H1 (cell line): ENCODE data around the gene CMSS1. TPM values are rescaled to one million over a fixed set of nuclear protein-coding genes. Genes with fewer than 3 reads are reported as not detected.

Experiments used
- CTCF ChIA-PET: fragments of 300-600 bp; sonication (Branson Sonifier 250); formaldehyde crosslinking; loops from one replicate; lab custom pipeline; 2021; ENCODE audit not compliant: partially characterized antibody; lab: Charles Lee
- POLR2A ChIA-PET: fragments of 300-600 bp; sonication (Branson Sonifier 250); formaldehyde crosslinking; loops from one replicate; lab custom pipeline; 2021; ENCODE audit warnings: inconsistent platforms; ENCODE audit not compliant: partially characterized antibody; lab: Charles Lee
- DNase-seq, 2 experiments: peaks; one replicate each; pipeline versions ENCODE4 v3.0.0 to v3.0.0-alpha.2; 2010 to 2022; ENCODE audit warnings: low spot score in 2 of 2, low read depth in 1 of 2, mixed read lengths in 1 of 2
- FAIRE-seq: peaks from 2 replicates; lab custom pipeline; 2011; peaks lifted over from hg19 to GRCh38; lab: Jason Lieb, UNC
- H2AFZ ChIP-seq: 2 replicates; pipeline ENCODE4 v1.8.1; 2012; ENCODE audit warnings: low read length, inconsistent platforms
- H2AK5ac ChIP-seq: 2 replicates; pipeline ENCODE4 v1.6.1; 2013; ENCODE audit warnings: low read depth, low read length
- H2BK120ac ChIP-seq: replicated peaks from 2 replicates; pipeline ENCODE3; 2013; ENCODE audit warnings: low read depth, low read length, inconsistent platforms
- H2BK12ac ChIP-seq: 2 replicates; pipeline ENCODE4 v1.6.1; 2013; ENCODE audit warnings: low read depth, low read length
- H2BK15ac ChIP-seq: 2 replicates; pipeline ENCODE4 v1.6.1; 2013; ENCODE audit warnings: low read length
- H2BK20ac ChIP-seq: 2 replicates; pipeline ENCODE4 v1.6.1; 2013; ENCODE audit warnings: low read length
- H2BK5ac ChIP-seq: 2 replicates; pipeline ENCODE4 v1.6.1; 2013; ENCODE audit warnings: low read depth, low read length
- H3K14ac ChIP-seq: 2 replicates; pipeline ENCODE4 v1.6.1; 2013; ENCODE audit warnings: inconsistent platforms; ENCODE audit not compliant: insufficient read length
- H3K18ac ChIP-seq: 2 replicates; pipeline ENCODE4 v1.6.1; 2013; ENCODE audit warnings: low read length; ENCODE audit errors: extremely low read depth
- H3K23ac ChIP-seq: 2 replicates; pipeline ENCODE4 v1.6.1; 2013; ENCODE audit warnings: inconsistent platforms; ENCODE audit not compliant: insufficient read length
- H3K23me2 ChIP-seq: 2 replicates; pipeline ENCODE4 v1.6.1; 2013; ENCODE audit warnings: low read depth, low read length
- H3K27ac ChIP-seq: 2 replicates; pipeline ENCODE4 v1.6.1; 2011; ENCODE audit warnings: low read depth, low read length, inconsistent platforms
- H3K27me3 ChIP-seq, 4 experiments: replicated peaks in 1 of 4; 1 replicate in 1 of 4; 2 replicates in 3 of 4; pipeline versions ENCODE4 v1.6.1 to v1.8.1; 2011 to 2013; ENCODE audit warnings: low read length in 3 of 4, mild to moderate bottlenecking in 3 of 4, inconsistent platforms in 2 of 4, mixed read lengths in 2 of 4, moderate library complexity in 1 of 4; ENCODE audit not compliant: control insufficient read depth in 3 of 4, insufficient read depth in 3 of 4; ENCODE audit errors: extremely low read depth in 1 of 4
- H3K36me3 ChIP-seq, 4 experiments: 2 replicates each; pipeline versions ENCODE4 v1.6.1 to v1.8.1; 2011 to 2013; ENCODE audit warnings: mild to moderate bottlenecking in 4 of 4, low read length in 3 of 4, moderate library complexity in 2 of 4, control low read depth in 1 of 4, inconsistent platforms in 1 of 4; ENCODE audit not compliant: insufficient read depth in 4 of 4, control insufficient read depth in 2 of 4
- H3K4ac ChIP-seq: replicated peaks from 2 replicates; pipeline ENCODE3; 2013; ENCODE audit warnings: low read length, low read depth, mixed read lengths, inconsistent platforms; ENCODE audit not compliant: insufficient read length
- H3K4me1 ChIP-seq, 4 experiments: replicated peaks in 1 of 4; 1 replicate in 1 of 4; 2 replicates in 3 of 4; pipeline versions ENCODE4 v1.6.1 to v1.8.1; 2011 to 2013; ENCODE audit warnings: low read length in 3 of 4, inconsistent platforms in 2 of 4, mixed read lengths in 1 of 4; ENCODE audit not compliant: insufficient read depth in 4 of 4, control insufficient read depth in 3 of 4
- H3K4me2 ChIP-seq, 2 experiments: 2 replicates each; pipeline versions ENCODE4 v1.6.1 to v1.8.1; 2011 to 2013; ENCODE audit warnings: low read depth in 2 of 2, low read length in 2 of 2, control low read depth in 1 of 2, inconsistent platforms in 1 of 2, mild to moderate bottlenecking in 1 of 2; ENCODE audit not compliant: insufficient read depth in 1 of 2
- H3K4me3 ChIP-seq, 4 experiments: fragments of 200-600, 300-600 bp in 1 of 4; sonication (generic), shearing (Covaris generic), sonication (Bioruptor Twin) in 1 of 4; 2 replicates each; pipeline versions ENCODE4 v1.5.1 to v1.8.1; 2011 to 2016; ENCODE audit warnings: low read length in 4 of 4, low read depth in 3 of 4, control low read depth in 2 of 4, inconsistent platforms in 2 of 4, mild to moderate bottlenecking in 2 of 4, mixed read lengths in 1 of 4, moderate library complexity in 1 of 4; ENCODE audit not compliant: insufficient read depth in 2 of 4; ENCODE audit errors: extremely low read depth in 1 of 4
- H3K56ac ChIP-seq: replicated peaks from 2 replicates; pipeline ENCODE3; 2013; ENCODE audit warnings: low read depth, mild to moderate bottlenecking, mixed read lengths, low read length, inconsistent platforms; ENCODE audit not compliant: insufficient read length
- H3K79me1 ChIP-seq: 2 replicates; pipeline ENCODE4 v1.6.1; 2013; ENCODE audit warnings: low read depth, low read length, control low read depth
- H3K79me2 ChIP-seq, 2 experiments: 2 replicates each; pipeline versions ENCODE4 v1.6.1 to v1.8.1; 2012 to 2013; ENCODE audit warnings: low read length in 2 of 2, mild to moderate bottlenecking in 2 of 2, inconsistent platforms in 1 of 2; ENCODE audit not compliant: insufficient read depth in 2 of 2, control insufficient read depth in 1 of 2
- H3K9ac ChIP-seq, 4 experiments: replicated peaks in 1 of 4; 1 replicate in 1 of 4; 2 replicates in 3 of 4; pipeline versions ENCODE4 v1.6.1 to v1.8.1; 2011 to 2013; ENCODE audit warnings: low read depth in 3 of 4, low read length in 3 of 4, control low read depth in 2 of 4, mild to moderate bottlenecking in 2 of 4, moderate library complexity in 2 of 4, inconsistent platforms in 1 of 4; ENCODE audit errors: extremely low read depth in 1 of 4
- H3K9me3 ChIP-seq, 2 experiments: 2 replicates each; pipeline versions ENCODE4 v1.6.1 to v1.8.1; 2012 to 2013; ENCODE audit warnings: mild to moderate bottlenecking in 2 of 2, moderate library complexity in 2 of 2, control low read depth in 1 of 2, inconsistent platforms in 1 of 2, low read depth in 1 of 2, low read length in 1 of 2, mixed read lengths in 1 of 2; ENCODE audit not compliant: insufficient read depth in 2 of 2
- H4K20me1 ChIP-seq, 2 experiments: replicated peaks in 1 of 2; 2 replicates each; pipeline versions ENCODE3 to v1.8.1; 2011 to 2013; ENCODE audit warnings: inconsistent platforms in 2 of 2, low read length in 2 of 2, mild to moderate bottlenecking in 1 of 2; ENCODE audit not compliant: insufficient read depth in 2 of 2, control insufficient read depth in 1 of 2
- H4K5ac ChIP-seq: 2 replicates; pipeline ENCODE4 v1.6.1; 2013; ENCODE audit warnings: low read length, low read depth, mixed read lengths, inconsistent platforms; ENCODE audit not compliant: insufficient read length
- H4K8ac ChIP-seq: 2 replicates; pipeline ENCODE4 v1.8.0; 2013; ENCODE audit warnings: mild to moderate bottlenecking, moderate library complexity, low read length, inconsistent platforms; ENCODE audit not compliant: insufficient read depth; ENCODE audit errors: extremely low read depth
- H4K91ac ChIP-seq: replicated peaks from 2 replicates; pipeline ENCODE3; 2013; ENCODE audit warnings: low read length, mixed read lengths, inconsistent platforms; ENCODE audit not compliant: insufficient read length
- BACH1 ChIP-seq: IDR thresholded peaks from 2 replicates; pipeline ENCODE4 v1.6.1; 2012; ENCODE audit warnings: low read length, improper control_type of control experiment
- CBX8 ChIP-seq: fragments of 300-800, 300-1000 bp; sonication (generic); IDR thresholded peaks from 2 replicates; pipeline ENCODE4 v1.7.1; 2016; ENCODE audit warnings: low read depth, low read length, borderline replicate concordance
- CHD2 ChIP-seq: IDR thresholded peaks from 2 replicates; pipeline ENCODE4 v1.6.1; 2012; ENCODE audit warnings: low read length, improper control_type of control experiment
- CREB1 ChIP-seq: IDR thresholded peaks from 2 replicates; pipeline ENCODE4 v1.6.1; 2012; ENCODE audit warnings: inconsistent platforms
- EZH2 ChIP-seq: fragments of 200-600 bp; sonication (generic); IDR thresholded peaks from 2 replicates; pipeline ENCODE4 v1.7.1; 2012; ENCODE audit warnings: low read depth, mild to moderate bottlenecking, moderate library complexity, low read length, inconsistent platforms; ENCODE audit not compliant: severe bottlenecking
- GABPA ChIP-seq: IDR thresholded peaks from 2 replicates; pipeline ENCODE4 v1.6.1; 2011; ENCODE audit warnings: mild to moderate bottlenecking, low read length, moderate library complexity, borderline replicate concordance; ENCODE audit not compliant: insufficient read depth
- GTF2F1 ChIP-seq: IDR thresholded peaks from 2 replicates; pipeline ENCODE4 v1.6.1; 2012; ENCODE audit warnings: low read depth, low read length, improper control_type of control experiment, borderline replicate concordance
- MAFK ChIP-seq: IDR thresholded peaks from 2 replicates; pipeline ENCODE4 v1.6.1; 2012; ENCODE audit warnings: low read depth, mild to moderate bottlenecking, improper control_type of control experiment, low read length
- NANOG ChIP-seq: IDR thresholded peaks from 2 replicates; pipeline ENCODE4 v1.6.1; 2011; ENCODE audit warnings: low read length, low read depth, mild to moderate bottlenecking, inconsistent platforms; ENCODE audit not compliant: insufficient read depth, poor library complexity, severe bottlenecking
- PHF8 ChIP-seq: fragments of 200-600 bp; sonication (generic); conservative IDR thresholded peaks from 2 replicates; pipeline ENCODE4 v1.7.1; 2012; ENCODE audit warnings: low read depth, mild to moderate bottlenecking, inconsistent platforms, low read length, moderate library complexity
- POLR2AphosphoS5 ChIP-seq: IDR thresholded peaks from 2 replicates; pipeline ENCODE4 v1.6.1; 2011; ENCODE audit warnings: low read depth, low read length
- TAF1 ChIP-seq: IDR thresholded peaks from 2 replicates; pipeline ENCODE4 v1.6.1; 2011; ENCODE audit warnings: mild to moderate bottlenecking, low read depth, low read length
- TCF12 ChIP-seq: IDR thresholded peaks from 2 replicates; pipeline ENCODE4 v1.6.1; 2011; ENCODE audit warnings: low read depth, mild to moderate bottlenecking, low read length
- WGBS, 2 experiments: shearing (Covaris generic) in 1 of 2; methylation state at CpG; one replicate each; pipeline versions ENCODE4 v1.1.6 to v1.1.7; 2013 to 2015; ENCODE audit warnings: low lambda C conversion rate in 2 of 2, mixed read lengths in 2 of 2, inconsistent platforms in 1 of 2, low coverage in 1 of 2, missing lambda C conversion rate in 1 of 2; ENCODE audit not compliant: insufficient replicate concordance in 2 of 2, insufficient coverage in 1 of 2, insufficient read length in 1 of 2; ENCODE audit errors: extremely low coverage in 1 of 2, missing lambda C conversion rate in 1 of 2; 5-methylcytosine and 5-hydroxymethylcytosine counted together
- polyA plus RNA-seq, 7 experiments: library from polyadenylated mRNA; depleted of rRNA in 3 of 7; stranded (reverse) in 5 of 7; unstranded in 2 of 7; fragments of >200 nt in 5 of 7; fragments of 200-250 nt in 2 of 7; gene quantifications; 1 replicate in 5 of 7; 2 replicates in 1 of 7; 4 replicates in 1 of 7; pipeline versions ENCODE4 v1.2.1 to v1.2.3, GENCODE V29; 2011 to 2013; ENCODE audit warnings: missing spikeins in 2 of 7, mixed read lengths in 2 of 7
- total RNA-seq: library from RNA; stranded (reverse); fragmentation: NEBNext Ultra II Directional; extraction: Animal tissue kit (Norgen Biotek cat#: 25700); gene quantifications from 2 replicates; pipeline ENCODE4 v1.2.1, GENCODE V29; 2021

Gene CMSS1
- total and polyA plus RNA-seq, 2 of the 8 experiments (the other 6 are each of a cell fraction or from before 2014, with no cell fraction given), result 15.2 to 75.1 TPM

DNA sequence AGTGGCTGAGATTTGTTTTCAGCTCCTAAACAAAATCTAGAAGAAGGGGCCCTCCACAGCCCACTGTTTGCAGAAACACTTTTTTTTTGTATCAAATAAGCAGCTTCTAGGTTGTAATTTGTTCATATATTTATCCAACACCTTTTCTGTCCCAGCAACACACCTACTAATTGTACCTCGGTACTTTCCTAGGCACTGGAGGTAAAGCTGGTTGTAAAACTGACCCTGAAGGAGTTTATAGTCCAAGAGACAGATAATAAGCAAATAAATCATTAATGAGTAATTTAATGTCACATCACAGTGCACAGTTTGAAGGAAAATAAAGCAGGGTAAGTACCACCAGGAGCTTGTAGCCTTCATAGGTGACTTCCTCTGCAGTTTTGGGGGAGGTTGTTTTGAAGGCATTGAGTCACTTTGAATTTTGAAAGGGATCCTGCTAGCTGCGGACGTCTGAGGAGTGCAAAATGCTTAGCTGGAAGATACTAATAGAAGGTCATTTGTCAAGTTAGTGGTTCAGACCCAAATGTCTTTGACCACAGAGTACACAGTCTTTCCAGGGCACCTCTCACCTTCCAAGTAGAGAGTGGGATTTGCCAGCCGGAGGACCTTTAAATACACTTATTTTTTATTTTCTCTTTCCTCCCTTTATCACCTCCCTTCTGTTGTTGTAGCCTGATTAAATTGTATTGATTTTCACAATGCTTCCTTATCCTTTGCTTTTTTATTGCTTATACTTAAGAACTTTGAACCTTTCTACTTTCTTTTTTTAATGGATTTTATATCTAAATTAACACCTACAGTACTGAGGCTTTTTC is 53.8 kb downstream of the CMSS1 start:
- POLR2A ChIA-PET, result interaction anchor here (0.8 to 1.1 kb wide), 2 partner anchors 49 to 234 kb away, joined by 3 read pairs; no protein-coding TSS in a partner anchor
- TF ChIP-seq EZH2 (no peak), PHF8 (no peak), GTF2F1 (no peak), CHD2 (no peak), TCF12 (no peak), CREB1 (no peak), NANOG (no peak), POLR2AphosphoS5 (no peak), MAFK (no peak), BACH1 (no peak), CBX8 (no peak), GABPA (no peak), TAF1 (no peak)

More for the DNA sequence above, 53.8 kb downstream of the CMSS1 start:
- peaks cover 4% of the 10 kb centered on the region for H3K23me2 ChIP-seq
- peaks cover 7 to 45% (median 31%) of the 10 kb centered on the region in 4 experiments for H3K27me3 ChIP-seq
- 75% methylated on average over 4 of the region's 4 CpGs; no CpG with 5 or more reads in 1 of the 2 experiments for WGBS, 2 experiments
- no peak overlapping the region for H2BK20ac ChIP-seq
- no peaks in the 10 kb centered on the region for H3K9me3 ChIP-seq
- no peak overlapping the region for H2BK5ac ChIP-seq
- no peaks in the 10 kb centered on the region for H3K36me3 ChIP-seq
- no peak overlapping the region for H2BK120ac ChIP-seq
- no peak overlapping the region for H4K91ac ChIP-seq
- no peaks in the 10 kb centered on the region for H3K79me2 ChIP-seq
- H4K8ac ChIP-seq, result no peak overlapping the region
- H2BK12ac ChIP-seq, result no peak overlapping the region
- no peaks in the 10 kb centered on the region for H3K79me1 ChIP-seq
- H3K27ac ChIP-seq, result no peak overlapping the region
- H2AK5ac ChIP-seq, result no peak overlapping the region
- no peak overlapping the region for H3K23ac ChIP-seq
- CTCF ChIA-PET, result interaction anchor here (0.6 to 3.1 kb wide), 7 partner anchors 28 to 383 kb away, joined by 3 to 20 read pairs (median 3); no protein-coding TSS in a partner anchor
- no peak overlapping the region for H3K56ac ChIP-seq
- no peak overlapping the region for H3K4me3 ChIP-seq
- no peak overlapping the region for H2BK15ac ChIP-seq
- H3K4me1 ChIP-seq, result peaks cover 0 to 2% (median under 1%) of the 10 kb centered on the region in 4 experiments; a peak in 3 of 7 replicates
- no peak overlapping the region for H4K5ac ChIP-seq
- H4K20me1 ChIP-seq, result peaks cover 12 to 21% of the 10 kb centered on the region in 2 experiments
- no peak overlapping the region for H3K9ac ChIP-seq
- H3K14ac ChIP-seq, result no peak overlapping the region
- no peak for DNase-seq
- no peak overlapping the region for H2AFZ ChIP-seq
- no peak for FAIRE-seq
- H3K4me2 ChIP-seq, result no peak overlapping the region
- no peak overlapping the region for H3K4ac ChIP-seq
- H3K18ac ChIP-seq, result no peak overlapping the region
